Neuronal stem cell (in vitro differentiated cells): Measurements from ENCODE around the gene CELA2B.

Experiments
- DNase-seq: peaks from one replicate; pipeline ENCODE4 v3.0.0-alpha.2; 2013; ENCODE audit warnings: low spot score
- H2AFZ ChIP-seq: one replicate; pipeline ENCODE4 v1.6.1; 2013; ENCODE audit warnings: mild to moderate bottlenecking, low read length, inconsistent platforms
- H2AK5ac ChIP-seq: 2 replicates; pipeline ENCODE4 v1.6.1; 2013; ENCODE audit warnings: low read depth, mild to moderate bottlenecking, inconsistent platforms, low read length, moderate library complexity, mixed read lengths
- H2BK120ac ChIP-seq: 2 replicates; pipeline ENCODE4 v1.6.1; 2013; ENCODE audit warnings: low read depth, mild to moderate bottlenecking, inconsistent platforms, low read length, moderate library complexity, mixed read lengths
- H2BK12ac ChIP-seq: one replicate; pipeline ENCODE4 v1.6.1; 2013; ENCODE audit warnings: low read length, inconsistent platforms
- H2BK15ac ChIP-seq: 2 replicates; pipeline ENCODE4 v1.6.1; 2013; ENCODE audit warnings: mild to moderate bottlenecking, low read length, inconsistent platforms, mixed read lengths
- H2BK5ac ChIP-seq: one replicate; pipeline ENCODE4 v1.6.1; 2013; ENCODE audit warnings: inconsistent platforms, mild to moderate bottlenecking, low read length, moderate library complexity
- H3K14ac ChIP-seq: one replicate; pipeline ENCODE4 v1.6.1; 2013; ENCODE audit warnings: low read length, inconsistent platforms
- H3K18ac ChIP-seq: 2 replicates; pipeline ENCODE4 v1.6.1; 2013; ENCODE audit warnings: low read length, inconsistent platforms
- H3K23ac ChIP-seq: 2 replicates; pipeline ENCODE4 v1.6.1; 2013; ENCODE audit warnings: low read depth, mild to moderate bottlenecking, mixed read lengths, low read length, inconsistent platforms; ENCODE audit not compliant: poor library complexity
- H3K27ac ChIP-seq: replicated peaks from 3 replicates; pipeline ENCODE4 v1.5.1; 2013; ENCODE audit warnings: low read length, inconsistent platforms
- H3K27me3 ChIP-seq, 3 experiments: 2 replicates each; pipeline ENCODE4 v1.6.1; 2013; ENCODE audit warnings: low read length in 3 of 3, mild to moderate bottlenecking in 2 of 3, inconsistent platforms in 1 of 3, low read depth in 1 of 3, mixed read lengths in 1 of 3, moderate library complexity in 1 of 3; ENCODE audit not compliant: control insufficient read depth in 3 of 3, insufficient read depth in 3 of 3
- H3K36me3 ChIP-seq, 2 donors: replicated peaks in 1 of 2; 2 replicates each; pipeline ENCODE4 v1.6.1; 2013; ENCODE audit warnings: low read length in 2 of 2; ENCODE audit not compliant: control insufficient read depth in 2 of 2, insufficient read depth in 2 of 2
- H3K4ac ChIP-seq: 2 replicates; pipeline ENCODE4 v1.6.1; 2013; ENCODE audit warnings: inconsistent platforms, mild to moderate bottlenecking, low read length, moderate library complexity
- H3K4me1 ChIP-seq, 2 donors: 1 replicate in 1 of 2; 2 replicates in 1 of 2; pipeline ENCODE4 v1.6.1; 2013; ENCODE audit warnings: low read length in 2 of 2, low read depth in 1 of 2; ENCODE audit not compliant: control insufficient read depth in 2 of 2, insufficient read depth in 1 of 2
- H3K4me2 ChIP-seq: one replicate; pipeline ENCODE4 v1.6.1; 2013; ENCODE audit warnings: mild to moderate bottlenecking, low read length, inconsistent platforms; ENCODE audit not compliant: insufficient read depth, poor library complexity, severe bottlenecking
- H3K4me3 ChIP-seq, 2 donors: 2 replicates each; pipeline ENCODE4 v1.5.1; 2013; ENCODE audit warnings: low read length in 2 of 2, mild to moderate bottlenecking in 2 of 2, inconsistent platforms in 1 of 2, moderate library complexity in 1 of 2
- H3K79me1 ChIP-seq: one replicate; pipeline ENCODE4 v1.6.1; 2013; ENCODE audit warnings: low read depth, mild to moderate bottlenecking, inconsistent platforms, low read length, moderate library complexity
- H3K9ac ChIP-seq: one replicate; pipeline ENCODE4 v1.6.1; 2013; ENCODE audit warnings: mild to moderate bottlenecking, low read depth, low read length, inconsistent platforms; ENCODE audit not compliant: poor library complexity
- H3K9me3 ChIP-seq, 2 donors: replicated peaks in 1 of 2; 2 replicates each; pipeline versions ENCODE3 to v1.6.1; 2013; ENCODE audit warnings: low read length in 2 of 2, mild to moderate bottlenecking in 2 of 2, inconsistent platforms in 1 of 2, low read depth in 1 of 2, mixed read lengths in 1 of 2, moderate library complexity in 1 of 2; ENCODE audit not compliant: control insufficient read depth in 2 of 2, insufficient read depth in 1 of 2
- H4K8ac ChIP-seq: one replicate; pipeline ENCODE4 v1.6.1; 2013; ENCODE audit warnings: low read depth, mild to moderate bottlenecking, inconsistent platforms, low read length, moderate library complexity
- H4K91ac ChIP-seq: one replicate; pipeline ENCODE4 v1.6.1; 2013; ENCODE audit warnings: low read length, low read depth, mild to moderate bottlenecking, inconsistent platforms; ENCODE audit not compliant: poor library complexity
- WGBS, 2 donors: extraction: QIAGEN DNeasy Blood & Tissue Kit; methylation state at CpG; one replicate each; pipeline ENCODE4 v1.1.7; 2013; ENCODE audit warnings: missing lambda C conversion rate in 2 of 2, mixed read lengths in 1 of 2; ENCODE audit not compliant: insufficient read length in 2 of 2, insufficient replicate concordance in 1 of 2; ENCODE audit errors: extremely low coverage in 2 of 2; 5-methylcytosine and 5-hydroxymethylcytosine counted together

The CELA2B gene

DNA sequence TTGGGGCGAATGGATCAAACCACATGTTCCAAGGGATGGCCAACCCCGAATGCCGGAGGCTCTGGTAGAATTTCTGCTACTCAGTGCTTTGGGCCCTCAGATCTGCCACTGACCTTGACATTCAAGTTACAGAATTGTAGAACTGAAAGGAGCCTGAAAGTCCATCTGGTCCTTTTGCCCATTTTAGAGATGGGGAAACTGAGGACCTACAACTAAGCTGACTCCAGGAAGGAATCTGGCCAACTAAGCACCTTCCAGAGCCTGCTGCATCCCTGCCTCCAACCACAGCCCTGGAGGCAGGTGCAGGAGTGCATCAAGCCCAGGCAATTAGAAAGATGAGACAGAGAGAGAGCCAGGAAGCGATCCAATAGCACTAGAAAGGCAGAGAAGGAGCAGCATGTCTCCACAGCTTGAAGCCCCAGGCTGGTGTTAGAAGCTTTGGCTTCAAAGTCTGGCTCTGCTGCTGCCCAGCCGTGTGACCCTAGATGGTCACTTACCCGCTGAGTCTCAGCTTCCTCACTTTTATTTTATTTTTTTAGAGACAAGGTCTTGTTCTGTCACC, 38.9 kb upstream of the CELA2B start:
- H2AFZ ChIP-seq, result no peak overlapping the region
- no peaks in the 10 kb centered on the region for H3K4me1 ChIP-seq
- H3K23ac ChIP-seq, result no peak overlapping the region
- H3K79me1 ChIP-seq, result no peaks in the 10 kb centered on the region
- peaks cover 0 to 3% of the 10 kb centered on the region in 2 donors for H3K9me3 ChIP-seq
- H2BK12ac ChIP-seq, result no peak overlapping the region
- H4K8ac ChIP-seq, result no peak overlapping the region
- H3K4me2 ChIP-seq, result no peak overlapping the region
- no peak overlapping the region for H3K18ac ChIP-seq
- H2BK5ac ChIP-seq, result no peak overlapping the region
- no peak overlapping the region for H4K91ac ChIP-seq
- no peak overlapping the region for H2AK5ac ChIP-seq
- DNase-seq, result no peak
- H3K4ac ChIP-seq, result no peak overlapping the region
- WGBS, 2 donors, result no CpG with 5 or more reads among the region's 6 CpGs
- H3K14ac ChIP-seq, result no peak overlapping the region
- H3K27me3 ChIP-seq, result peaks cover 0 to 2% (median 0%) of the 10 kb centered on the region in 3 experiments
- no peak overlapping the region for H2BK15ac ChIP-seq
- H3K9ac ChIP-seq, result no peak overlapping the region
- peak overlapping the region in 1 of 2 donors; percentile 38 for H3K4me3 ChIP-seq
- no peaks in the 10 kb centered on the region for H3K36me3 ChIP-seq
- H2BK120ac ChIP-seq, result no peak overlapping the region
- H3K27ac ChIP-seq, result no peak overlapping the region

DNA sequence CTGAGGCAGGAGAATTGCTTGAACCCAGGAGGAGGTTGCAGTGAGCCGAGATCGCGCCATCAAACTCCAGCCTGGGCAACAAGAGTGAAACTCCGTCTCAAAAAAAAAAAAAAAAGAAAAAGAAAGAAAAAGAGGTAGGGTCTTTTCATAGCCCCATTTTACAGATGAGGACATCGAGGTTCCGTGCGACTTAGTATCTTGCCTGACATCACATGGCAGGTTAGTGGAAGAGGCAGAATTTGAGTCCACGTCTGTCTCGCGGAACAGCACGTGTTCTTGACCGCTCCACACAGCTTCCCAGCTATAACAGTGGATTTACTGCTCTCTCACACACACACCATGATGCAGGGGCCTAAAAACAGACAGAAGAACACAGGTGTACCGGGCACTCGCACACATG, 36.6 kb upstream of the CELA2B start:
- Histone ChIP-seq H2AK5ac (no peak overlapping the region), H3K4me1 (no peaks in the 10 kb centered on the region), H3K36me3 (no peaks in the 10 kb centered on the region), H3K9ac (no peak overlapping the region), H2AFZ (no peak overlapping the region), H3K27ac (no peak overlapping the region), H2BK15ac (no peak overlapping the region), H3K18ac (no peak overlapping the region), H2BK120ac (no peak overlapping the region), H2BK5ac (no peak overlapping the region), H3K27me3 (peaks cover 0 to 14% (median 0%) of the 10 kb centered on the region in 3 experiments), H4K91ac (no peak overlapping the region), H3K4me3 (no peak overlapping the region), H4K8ac (no peak overlapping the region), H3K79me1 (no peaks in the 10 kb centered on the region), H3K9me3 (peaks cover 0 to 3% of the 10 kb centered on the region in 2 donors), H2BK12ac (no peak overlapping the region), H3K4ac (no peak overlapping the region), H3K4me2 (no peak overlapping the region), H3K23ac (no peak overlapping the region), H3K14ac (no peak overlapping the region)
- no peak for DNase-seq
- no CpG with 5 or more reads among the region's 14 CpGs for WGBS, 2 donors

DNA sequence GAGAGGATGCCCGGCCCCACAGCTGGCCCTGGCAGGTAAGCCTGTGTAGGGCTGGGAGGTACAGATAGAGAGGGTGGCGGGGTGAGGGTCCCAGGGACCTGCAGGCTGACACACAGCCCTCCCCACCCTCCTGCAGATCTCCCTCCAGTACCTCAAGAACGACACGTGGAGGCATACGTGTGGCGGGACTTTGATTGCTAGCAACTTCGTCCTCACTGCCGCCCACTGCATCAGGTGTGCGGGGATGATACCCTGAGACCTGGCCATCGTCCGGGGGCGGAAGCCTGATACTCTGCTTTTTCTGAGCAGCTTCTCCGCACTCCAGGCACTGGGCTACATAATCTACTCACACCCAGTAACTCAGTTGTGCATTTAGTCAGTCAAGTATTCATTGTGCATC, 35.5 kb upstream of the CELA2B start:
- no peak overlapping the region for H2BK5ac ChIP-seq
- H3K79me1 ChIP-seq, result no peaks in the 10 kb centered on the region
- peak overlapping the region; percentile 94 for H3K23ac ChIP-seq
- peak overlapping the region; percentile 92 for H3K14ac ChIP-seq
- no peaks in the 10 kb centered on the region for H3K4me1 ChIP-seq
- peaks cover 0 to under 1% of the 10 kb centered on the region in 2 donors for H3K9me3 ChIP-seq
- H3K9ac ChIP-seq, result no peak overlapping the region
- H4K91ac ChIP-seq, result no peak overlapping the region
- peaks cover 0 to 19% (median 0%) of the 10 kb centered on the region in 3 experiments for H3K27me3 ChIP-seq
- H3K4me3 ChIP-seq, result no peak overlapping the region
- no peak overlapping the region for H2AFZ ChIP-seq
- no peak overlapping the region for H2BK12ac ChIP-seq
- no peak overlapping the region for H2BK120ac ChIP-seq
- no peak overlapping the region for H4K8ac ChIP-seq
- no peak overlapping the region for H2AK5ac ChIP-seq
- peak overlapping the region; percentile 86 for H3K18ac ChIP-seq
- H3K4me2 ChIP-seq, result no peak overlapping the region
- H3K4ac ChIP-seq, result no peak overlapping the region
- WGBS, 2 donors, result no CpG with 5 or more reads among the region's 13 CpGs
- DNase-seq, result no peak
- no peak overlapping the region for H3K27ac ChIP-seq
- no peak overlapping the region for H2BK15ac ChIP-seq
- H3K36me3 ChIP-seq, result no peaks in the 10 kb centered on the region

DNA sequence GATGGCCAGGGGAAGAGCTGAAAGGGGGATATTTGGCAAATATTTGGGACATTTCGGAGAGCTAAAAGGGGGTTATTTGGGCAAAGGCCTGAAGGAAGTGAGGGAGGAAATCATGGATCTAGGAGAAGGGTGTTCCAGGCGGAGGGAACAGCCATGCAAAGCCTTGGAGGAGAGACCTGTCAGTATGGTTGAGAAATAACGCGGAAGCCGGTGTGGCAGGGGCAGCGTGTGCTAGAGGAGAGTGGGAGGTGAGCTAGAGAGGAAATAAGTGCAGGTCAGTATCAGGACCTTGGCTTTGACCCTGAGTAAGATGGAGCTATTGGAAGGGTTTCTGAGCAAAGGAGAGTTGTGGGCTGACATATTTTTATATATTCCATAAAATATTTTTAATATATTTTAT, 34.7 kb upstream of the CELA2B start:
- Histone ChIP-seq H3K27me3 (peaks cover 0 to 19% (median 0%) of the 10 kb centered on the region in 3 experiments), H3K14ac (no peak overlapping the region), H3K4me1 (no peaks in the 10 kb centered on the region), H3K27ac (no peak overlapping the region), H3K18ac (no peak overlapping the region), H3K9me3 (no peaks in the 10 kb centered on the region), H3K79me1 (no peaks in the 10 kb centered on the region), H2AFZ (no peak overlapping the region), H3K4ac (no peak overlapping the region), H2BK12ac (no peak overlapping the region), H2AK5ac (no peak overlapping the region), H2BK5ac (no peak overlapping the region), H3K9ac (no peak overlapping the region), H3K4me2 (no peak overlapping the region), H3K4me3 (no peak overlapping the region), H2BK120ac (no peak overlapping the region), H2BK15ac (no peak overlapping the region), H3K36me3 (no peaks in the 10 kb centered on the region), H4K91ac (no peak overlapping the region), H3K23ac (no peak overlapping the region), H4K8ac (no peak overlapping the region)
- DNase-seq, result no peak
- no CpG with 5 or more reads among the region's 6 CpGs for WGBS, 2 donors
